Mammary epithelial cell (primary cell): ENCODE measurements around the gene PCDHGA3.

Experiments
- EZH2 ChIP-seq: IDR thresholded peaks from 2 replicates; pipeline ENCODE4 v1.6.1; 2012; ENCODE audit warnings: low read length, inconsistent platforms, borderline replicate concordance
- TF ChIP-seq, protein P1 (sequence below), 2 donors: IDR thresholded peaks in 1 of 2; conservative IDR thresholded peaks in 1 of 2; 2 replicates each; pipeline ENCODE4 v1.5.1; 2011 to 2012; ENCODE audit warnings: inconsistent platforms in 2 of 2, low read length in 2 of 2, mild to moderate bottlenecking in 2 of 2, control low read depth in 1 of 2, low read depth in 1 of 2; ENCODE audit not compliant: insufficient read depth in 1 of 2; ENCODE audit errors: extremely low read depth in 1 of 2

DNA sequence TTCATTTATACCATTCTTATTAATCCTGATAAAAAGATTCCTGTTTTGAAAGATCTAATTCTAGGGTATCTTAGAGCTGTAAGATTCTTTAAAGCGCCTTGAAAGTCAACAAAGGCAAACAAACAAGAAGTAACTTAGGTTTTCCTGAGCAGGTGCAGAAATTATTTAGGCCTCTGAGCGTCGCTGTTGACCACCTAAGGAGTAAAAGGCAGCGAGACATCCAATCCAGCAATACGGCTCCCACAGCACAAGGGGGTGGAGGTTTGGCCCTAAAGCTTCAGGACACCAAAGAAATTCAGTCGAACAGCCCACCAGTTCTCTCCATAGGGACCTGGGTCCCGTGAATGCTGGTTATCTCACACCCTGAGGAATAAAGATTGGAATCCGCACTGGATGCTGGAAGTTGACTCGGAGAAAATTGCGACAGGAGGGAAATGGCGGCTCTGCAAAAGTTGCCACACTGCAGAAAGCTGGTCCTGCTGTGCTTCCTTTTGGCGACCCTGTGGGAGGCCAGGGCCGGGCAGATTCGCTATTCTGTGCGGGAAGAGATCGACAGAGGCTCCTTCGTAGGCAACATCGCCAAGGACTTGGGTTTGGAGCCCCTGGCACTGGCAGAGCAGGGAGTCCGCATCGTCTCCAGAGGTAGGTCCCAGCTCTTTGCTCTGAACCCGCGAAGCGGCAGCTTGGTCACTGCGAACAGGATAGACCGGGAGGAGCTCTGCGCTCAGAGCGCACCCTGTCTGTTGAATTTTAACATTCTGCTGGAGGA lies 4.9 kb upstream of the PCDHGA3 start, which contains the start of gene PCDHGA2:
- no peak for TF ChIP-seq EZH2
- TF ChIP-seq, protein P1, sequence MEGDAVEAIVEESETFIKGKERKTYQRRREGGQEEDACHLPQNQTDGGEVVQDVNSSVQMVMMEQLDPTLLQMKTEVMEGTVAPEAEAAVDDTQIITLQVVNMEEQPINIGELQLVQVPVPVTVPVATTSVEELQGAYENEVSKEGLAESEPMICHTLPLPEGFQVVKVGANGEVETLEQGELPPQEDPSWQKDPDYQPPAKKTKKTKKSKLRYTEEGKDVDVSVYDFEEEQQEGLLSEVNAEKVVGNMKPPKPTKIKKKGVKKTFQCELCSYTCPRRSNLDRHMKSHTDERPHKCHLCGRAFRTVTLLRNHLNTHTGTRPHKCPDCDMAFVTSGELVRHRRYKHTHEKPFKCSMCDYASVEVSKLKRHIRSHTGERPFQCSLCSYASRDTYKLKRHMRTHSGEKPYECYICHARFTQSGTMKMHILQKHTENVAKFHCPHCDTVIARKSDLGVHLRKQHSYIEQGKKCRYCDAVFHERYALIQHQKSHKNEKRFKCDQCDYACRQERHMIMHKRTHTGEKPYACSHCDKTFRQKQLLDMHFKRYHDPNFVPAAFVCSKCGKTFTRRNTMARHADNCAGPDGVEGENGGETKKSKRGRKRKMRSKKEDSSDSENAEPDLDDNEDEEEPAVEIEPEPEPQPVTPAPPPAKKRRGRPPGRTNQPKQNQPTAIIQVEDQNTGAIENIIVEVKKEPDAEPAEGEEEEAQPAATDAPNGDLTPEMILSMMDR (conservative IDR thresholded peaks at IDR 0.05 in 1 of 2, IDR thresholded peaks at IDR 0.05 in 1 of 2; ENCODE audit: extremely low read depth in 1 of 2, insufficient read depth in 1 of 2, low read depth in 1 of 2, low read length in 2 of 2), result peak; percentile 65 to 71
